Activated CD4-positive, CD25-positive, alpha-beta regulatory T cell treated with anti-CD3 and anti-CD28 coated beads, Interleukin-2, amount 50 U/mL, for 16 hours (primary cell): ENCODE results near the gene NOTO.
A peak's percentile ranks its signal among the peaks of the same experiment; 100 is the strongest.

ENCODE experiments used
- DNase-seq: peaks from one replicate; pipeline ENCODE4 v3.0.0-alpha.2; 2020; ENCODE audit warnings: low read depth, low spot score

Gene NOTO

GRCh38 chr2:73233932-73234832 lies 31.8 kb downstream of the NOTO start, which contains the start of gene CCT7:
Gene CCT7 (plus strand): TSS chr2:73234308. CDS start chr2:73234379, 71 bp downstream.
- DNase-seq, result peak; percentile 85

- DNase-seq, result no peak
Measured at GRCh38 chr2:73235315-73236028, 33.1 kb downstream of the NOTO start.

- no peak for DNase-seq
Measured at GRCh38 chr2:73237168-73237567, 34.8 kb downstream of the NOTO start.

GRCh38 chr2:73238149-73238548 lies 35.8 kb downstream of the NOTO start:
- DNase-seq, result no peak

GRCh38 chr2:73238976-73239375 lies 36.6 kb downstream of the NOTO start:
- no peak for DNase-seq

GRCh38 chr2:73239776-73240175 lies 37.4 kb downstream of the NOTO start:
- no peak for DNase-seq

- DNase-seq, result no peak
Measured at GRCh38 chr2:73243884-73244570, 41.7 kb downstream of the NOTO start.

- no peak for DNase-seq
Measured at GRCh38 chr2:73244580-73244979, 42.2 kb downstream of the NOTO start.

GRCh38 chr2:73246850-73247249 lies 44.5 kb downstream of the NOTO start:
- DNase-seq, result no peak

- no peak for DNase-seq
Measured at GRCh38 chr2:73249636-73250035, 47.3 kb downstream of the NOTO start.

- DNase-seq, result no peak
Measured at GRCh38 chr2:73250872-73251846, 48.8 kb downstream of the NOTO start.

- DNase-seq, result no peak
Measured at GRCh38 chr2:73252238-73253027, 50.1 kb downstream of the NOTO start.

GRCh38 chr2:73253400-73253799 lies 51.0 kb downstream of the NOTO start:
- no peak for DNase-seq

GRCh38 chr2:73253901-73254300 lies 51.5 kb downstream of the NOTO start:
- DNase-seq, result no peak

- DNase-seq, result no peak
Measured at GRCh38 chr2:73254343-73255006, 52.1 kb downstream of the NOTO start.

- DNase-seq, result no peak
Measured at GRCh38 chr2:73255007-73255644, 52.8 kb downstream of the NOTO start.

- no peak for DNase-seq
Measured at GRCh38 chr2:73255907-73256617, 53.7 kb downstream of the NOTO start.

- no peak for DNase-seq
Measured at GRCh38 chr2:73256618-73256922, 54.2 kb downstream of the NOTO start.

GRCh38 chr2:73257021-73257420 lies 54.6 kb downstream of the NOTO start:
- DNase-seq, result no peak
